Measurements from ENCODE around the gene SIPA1L3.

SIPA1L3 gene

DNA sequence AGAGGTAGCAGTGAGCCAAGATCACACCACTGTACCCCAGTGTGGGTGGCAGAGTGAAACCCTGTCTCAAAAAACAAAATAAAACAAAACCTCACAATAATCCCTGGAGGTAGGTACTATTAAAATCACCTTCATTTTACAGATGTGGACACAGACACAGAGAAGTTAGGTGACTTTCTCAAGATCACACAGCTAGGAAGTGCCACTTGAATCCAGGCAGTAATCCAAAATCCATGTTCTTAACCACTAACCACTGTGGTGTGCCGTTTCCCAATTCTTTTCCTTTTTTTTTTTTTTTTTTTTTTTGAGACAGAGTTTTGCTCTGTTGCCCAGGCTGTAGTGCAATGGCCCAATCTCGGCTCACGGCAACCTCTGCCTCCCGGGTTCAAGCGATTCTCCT, 340.1 kb downstream of the SIPA1L3 start:
- Histone ChIP-seq H3K27me3 (ENCODE audit: low read length) (no peaks in the 10 kb centered on the region), H3K9me2 (replicated peaks; ENCODE audit: insufficient read depth, low read length) (no peaks in the 10 kb centered on the region), H3K36me3 (ENCODE audit: low read length) (no peaks in the 10 kb centered on the region), H3K4me2 (ENCODE audit: low read depth, low read length, poor library complexity, severe bottlenecking) (no peak overlapping the region), H3K79me2 (ENCODE audit: insufficient read depth, low read length) (no peaks in the 10 kb centered on the region), H3F3A (ENCODE audit: insufficient read depth) (no peaks in the 10 kb centered on the region), H4K20me1 (ENCODE audit: low read depth, low read length) (no peaks in the 10 kb centered on the region), H3K9me3 (ENCODE audit: insufficient read depth, low read length) (no peaks in the 10 kb centered on the region), H3K9ac (ENCODE audit: low read length) (no peak overlapping the region), H2AFZ (ENCODE audit: low read depth, low read length, severe bottlenecking) (no peak overlapping the region), H3K27ac (ENCODE audit: low read depth, low read length) (no peak overlapping the region), H3K4me3 (ENCODE audit: insufficient read depth, low read length, poor library complexity, severe bottlenecking) (no peak overlapping the region)
- TF ChIP-seq, protein P1, sequence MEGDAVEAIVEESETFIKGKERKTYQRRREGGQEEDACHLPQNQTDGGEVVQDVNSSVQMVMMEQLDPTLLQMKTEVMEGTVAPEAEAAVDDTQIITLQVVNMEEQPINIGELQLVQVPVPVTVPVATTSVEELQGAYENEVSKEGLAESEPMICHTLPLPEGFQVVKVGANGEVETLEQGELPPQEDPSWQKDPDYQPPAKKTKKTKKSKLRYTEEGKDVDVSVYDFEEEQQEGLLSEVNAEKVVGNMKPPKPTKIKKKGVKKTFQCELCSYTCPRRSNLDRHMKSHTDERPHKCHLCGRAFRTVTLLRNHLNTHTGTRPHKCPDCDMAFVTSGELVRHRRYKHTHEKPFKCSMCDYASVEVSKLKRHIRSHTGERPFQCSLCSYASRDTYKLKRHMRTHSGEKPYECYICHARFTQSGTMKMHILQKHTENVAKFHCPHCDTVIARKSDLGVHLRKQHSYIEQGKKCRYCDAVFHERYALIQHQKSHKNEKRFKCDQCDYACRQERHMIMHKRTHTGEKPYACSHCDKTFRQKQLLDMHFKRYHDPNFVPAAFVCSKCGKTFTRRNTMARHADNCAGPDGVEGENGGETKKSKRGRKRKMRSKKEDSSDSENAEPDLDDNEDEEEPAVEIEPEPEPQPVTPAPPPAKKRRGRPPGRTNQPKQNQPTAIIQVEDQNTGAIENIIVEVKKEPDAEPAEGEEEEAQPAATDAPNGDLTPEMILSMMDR (IDR thresholded peaks at IDR 0.05; ENCODE audit: insufficient read depth, low read length, poor library complexity, severe bottlenecking) = no peak
- TF ChIP-seq EZH2phosphoT487 (conservative IDR thresholded peaks at IDR 0.05; ENCODE audit: low read length) = no peak

DNA sequence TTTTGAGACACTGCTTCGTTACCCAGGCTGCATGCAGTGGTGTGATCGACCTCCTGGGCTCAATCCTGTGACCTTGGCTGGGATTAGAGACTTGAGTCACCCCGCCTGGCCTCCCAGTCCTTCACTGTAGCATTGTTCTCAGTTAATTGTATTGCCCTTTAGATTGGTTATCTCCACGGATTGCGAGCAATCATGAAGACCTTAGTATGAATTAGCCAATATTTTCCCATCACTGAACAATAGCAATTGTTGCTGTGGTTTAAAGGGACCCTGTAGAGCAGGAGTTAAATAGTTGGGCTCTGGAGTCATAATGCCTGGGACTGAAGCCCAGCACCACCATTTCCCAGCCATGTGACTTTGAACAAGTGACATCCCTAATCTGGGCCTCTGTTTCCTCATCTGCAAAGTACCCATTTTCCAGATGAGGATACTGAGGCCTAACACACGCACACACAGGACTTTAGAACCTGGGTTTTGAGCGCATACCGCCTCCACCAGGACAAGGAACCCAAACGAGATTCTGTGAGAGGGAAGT, 340.8 kb downstream of the SIPA1L3 start:
- Histone ChIP-seq H3K27me3 (ENCODE audit: low read length) (no peaks in the 10 kb centered on the region), H3K9me2 (replicated peaks; ENCODE audit: insufficient read depth, low read length) (no peaks in the 10 kb centered on the region), H3K79me2 (ENCODE audit: insufficient read depth, low read length) (no peaks in the 10 kb centered on the region), H3K4me2 (ENCODE audit: low read depth, low read length, poor library complexity, severe bottlenecking) (no peak overlapping the region), H4K20me1 (ENCODE audit: low read depth, low read length) (no peaks in the 10 kb centered on the region), H3F3A (ENCODE audit: insufficient read depth) (no peaks in the 10 kb centered on the region), H3K36me3 (ENCODE audit: low read length) (no peaks in the 10 kb centered on the region), H3K9ac (ENCODE audit: low read length) (no peak overlapping the region), H3K4me3 (ENCODE audit: insufficient read depth, low read length, poor library complexity, severe bottlenecking) (no peak overlapping the region), H3K9me3 (ENCODE audit: insufficient read depth, low read length) (no peaks in the 10 kb centered on the region), H2AFZ (ENCODE audit: low read depth, low read length, severe bottlenecking) (no peak overlapping the region), H3K27ac (ENCODE audit: low read depth, low read length) (no peak overlapping the region)
- TF ChIP-seq, protein P1 (IDR thresholded peaks at IDR 0.05; ENCODE audit: insufficient read depth, low read length, poor library complexity, severe bottlenecking) = no peak
- no peak for TF ChIP-seq EZH2phosphoT487 (conservative IDR thresholded peaks at IDR 0.05; ENCODE audit: low read length)

DNA sequence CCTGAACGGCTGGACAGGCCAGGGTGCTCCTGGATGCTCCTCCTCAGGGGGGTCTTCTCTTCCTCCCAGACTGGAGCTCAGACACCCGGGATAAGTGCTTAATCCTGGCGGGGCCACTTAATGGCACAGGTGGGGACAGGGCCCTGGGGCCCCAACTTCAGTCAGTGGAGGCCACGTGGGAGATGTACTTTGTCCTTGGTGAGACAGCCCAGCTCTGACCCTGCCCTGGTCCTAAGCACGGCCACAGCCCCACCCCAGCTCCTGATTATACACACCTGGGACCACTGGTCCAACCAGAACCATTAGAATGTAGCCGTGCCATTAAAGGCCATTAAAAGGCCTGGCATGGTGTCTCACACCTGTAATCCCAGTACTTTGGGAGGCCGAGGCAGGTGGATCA, 341.4 kb downstream of the SIPA1L3 start:
- no peaks in the 10 kb centered on the region for H4K20me1 ChIP-seq (ENCODE audit: low read depth, low read length)
- H3K4me2 ChIP-seq (ENCODE audit: low read depth, low read length, poor library complexity, severe bottlenecking) = no peak overlapping the region
- H2AFZ ChIP-seq (ENCODE audit: low read depth, low read length, severe bottlenecking) = no peak overlapping the region
- no peak overlapping the region for H3K4me3 ChIP-seq (ENCODE audit: insufficient read depth, low read length, poor library complexity, severe bottlenecking)
- H3F3A ChIP-seq (ENCODE audit: insufficient read depth) = no peaks in the 10 kb centered on the region
- no peaks in the 10 kb centered on the region for H3K36me3 ChIP-seq (ENCODE audit: low read length)
- H3K79me2 ChIP-seq (ENCODE audit: insufficient read depth, low read length) = no peaks in the 10 kb centered on the region
- TF ChIP-seq, protein P1 (IDR thresholded peaks at IDR 0.05; ENCODE audit: insufficient read depth, low read length, poor library complexity, severe bottlenecking) = no peak
- no peak overlapping the region for H3K9ac ChIP-seq (ENCODE audit: low read length)
- no peaks in the 10 kb centered on the region for H3K9me3 ChIP-seq (ENCODE audit: insufficient read depth, low read length)
- no peaks in the 10 kb centered on the region for H3K9me2 ChIP-seq (replicated peaks; ENCODE audit: insufficient read depth, low read length)
- H3K27me3 ChIP-seq (ENCODE audit: low read length) = no peaks in the 10 kb centered on the region
- no peak overlapping the region for H3K27ac ChIP-seq (ENCODE audit: low read depth, low read length)

Measured in SU-DHL-6 (cell line).